Mammary epithelial cell (primary cell): Measurements from ENCODE around the gene SLC25A26.

ENCODE experiments used
- EZH2 ChIP-seq: IDR thresholded peaks from 2 replicates; pipeline ENCODE4 v1.6.1; 2012; ENCODE audit warnings: low read length, inconsistent platforms, borderline replicate concordance
- TF ChIP-seq, protein P1 (sequence below), 2 donors: IDR thresholded peaks in 1 of 2; conservative IDR thresholded peaks in 1 of 2; 2 replicates each; pipeline ENCODE4 v1.5.1; 2011 to 2012; ENCODE audit warnings: inconsistent platforms in 2 of 2, low read length in 2 of 2, mild to moderate bottlenecking in 2 of 2, control low read depth in 1 of 2, low read depth in 1 of 2; ENCODE audit not compliant: insufficient read depth in 1 of 2; ENCODE audit errors: extremely low read depth in 1 of 2

DNA sequence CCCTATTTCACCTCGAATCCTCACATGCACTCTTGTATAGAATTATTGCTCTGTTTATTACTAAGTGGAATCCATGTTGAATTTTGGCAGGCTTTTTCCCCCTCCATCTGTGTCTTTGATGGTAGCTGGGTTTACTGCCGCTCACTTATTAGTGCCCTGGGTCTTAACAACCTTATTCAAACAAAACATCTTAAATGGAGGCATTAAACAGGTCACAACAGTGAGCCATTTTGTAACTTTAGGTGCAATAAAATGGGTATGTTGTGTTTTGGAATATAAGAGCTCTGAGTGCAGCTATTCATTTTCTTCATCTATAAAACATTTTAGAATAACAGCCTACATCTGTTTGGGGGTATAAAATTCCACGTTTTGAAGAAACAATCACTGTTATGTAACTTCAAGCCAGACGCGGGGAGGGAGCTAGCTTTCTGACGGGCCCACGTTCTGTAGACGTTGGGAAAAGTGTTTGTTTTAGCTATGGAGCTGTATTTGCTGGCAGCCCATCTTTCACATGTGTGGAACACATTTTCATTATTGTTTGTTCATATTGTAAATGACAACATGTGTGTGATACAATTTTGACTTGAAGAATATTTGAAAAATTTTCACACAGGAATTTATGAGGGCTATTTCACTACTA is 122.0 kb downstream of the SLC25A26 start:
- TF ChIP-seq, protein P1, sequence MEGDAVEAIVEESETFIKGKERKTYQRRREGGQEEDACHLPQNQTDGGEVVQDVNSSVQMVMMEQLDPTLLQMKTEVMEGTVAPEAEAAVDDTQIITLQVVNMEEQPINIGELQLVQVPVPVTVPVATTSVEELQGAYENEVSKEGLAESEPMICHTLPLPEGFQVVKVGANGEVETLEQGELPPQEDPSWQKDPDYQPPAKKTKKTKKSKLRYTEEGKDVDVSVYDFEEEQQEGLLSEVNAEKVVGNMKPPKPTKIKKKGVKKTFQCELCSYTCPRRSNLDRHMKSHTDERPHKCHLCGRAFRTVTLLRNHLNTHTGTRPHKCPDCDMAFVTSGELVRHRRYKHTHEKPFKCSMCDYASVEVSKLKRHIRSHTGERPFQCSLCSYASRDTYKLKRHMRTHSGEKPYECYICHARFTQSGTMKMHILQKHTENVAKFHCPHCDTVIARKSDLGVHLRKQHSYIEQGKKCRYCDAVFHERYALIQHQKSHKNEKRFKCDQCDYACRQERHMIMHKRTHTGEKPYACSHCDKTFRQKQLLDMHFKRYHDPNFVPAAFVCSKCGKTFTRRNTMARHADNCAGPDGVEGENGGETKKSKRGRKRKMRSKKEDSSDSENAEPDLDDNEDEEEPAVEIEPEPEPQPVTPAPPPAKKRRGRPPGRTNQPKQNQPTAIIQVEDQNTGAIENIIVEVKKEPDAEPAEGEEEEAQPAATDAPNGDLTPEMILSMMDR (conservative IDR thresholded peaks at IDR 0.05 in 1 of 2, IDR thresholded peaks at IDR 0.05 in 1 of 2; ENCODE audit: extremely low read depth in 1 of 2, insufficient read depth in 1 of 2, low read depth in 1 of 2, low read length in 2 of 2): no peak
- TF ChIP-seq EZH2: no peak
